Gastroesophageal sphincter (tissue), 4 donors: ENCODE data around the gene HS1BP3. TPM values are rescaled to one million over a fixed set of nuclear protein-coding genes. Genes with fewer than 3 reads are reported as not detected.
A peak's percentile ranks its signal among the peaks of the same experiment; 100 is the strongest.

Source experiments
- ATAC-seq: fragments of 150-250 bp; one replicate; pipeline ENCODE4 v1.9.1; 2016; ENCODE audit warnings: mild to moderate bottlenecking, moderate library complexity
- H3K27ac ChIP-seq, 4 donors: fragments of 200-600 bp; sonication (generic) in 3 of 4; 1 replicate in 3 of 4; 2 replicates in 1 of 4; pipeline ENCODE4 v1.5.1; 2016 to 2019
- H3K27me3 ChIP-seq: fragments of 200-600 bp; sonication (generic); one replicate; pipeline ENCODE4 v1.5.1; 2019
- H3K36me3 ChIP-seq, 2 donors: fragments of 200-600 bp; sonication (generic); one replicate each; pipeline ENCODE4 v1.5.1; 2019; ENCODE audit warnings: control low read depth in 1 of 2
- H3K4me1 ChIP-seq, 3 donors: fragments of 200-600 bp; sonication (generic); 1 replicate in 2 of 3; 2 replicates in 1 of 3; pipeline ENCODE4 v1.5.1; 2016 to 2019; ENCODE audit warnings: control low read depth in 2 of 3
- H3K4me3 ChIP-seq, 2 donors: fragments of 200-600 bp; sonication (generic); one replicate each; pipeline ENCODE4 v1.5.1; 2019; ENCODE audit warnings: mild to moderate bottlenecking in 1 of 2, moderate library complexity in 1 of 2
- H3K9me3 ChIP-seq, 3 donors: fragments of 200-600 bp; sonication (generic); one replicate each; pipeline ENCODE4 v1.5.1; 2017 to 2019; ENCODE audit warnings: control low read depth in 2 of 3
- EP300 ChIP-seq: sonication (generic); formaldehyde crosslinking; IDR thresholded peaks from one replicate; pipeline ENCODE4 v1.6.1; 2017; ENCODE audit warnings: antibody characterized with exemption, mild to moderate bottlenecking
- POLR2A ChIP-seq, 2 donors: fragments of 450-650 bp; IDR thresholded peaks; one replicate each; pipeline ENCODE4 v1.6.1; 2017; ENCODE audit warnings: antibody characterized with exemption in 2 of 2, mild to moderate bottlenecking in 2 of 2, moderate library complexity in 1 of 2
- POLR2AphosphoS5 ChIP-seq: sonication (generic); formaldehyde crosslinking; IDR thresholded peaks from one replicate; pipeline ENCODE4 v1.6.1; 2017; ENCODE audit warnings: antibody characterized with exemption
- WGBS, 2 donors: methylation state at CpG; one replicate each; pipeline ENCODE4 v1.1.5; 2018; ENCODE audit warnings: low coverage in 1 of 2; 5-methylcytosine and 5-hydroxymethylcytosine counted together
- total RNA-seq, 4 donors: library from RNA; depleted of rRNA; stranded (reverse); fragments of >200 nt; gene quantifications; one replicate each; pipeline ENCODE4 v1.1.0, GENCODE V29; 2016
- TF ChIP-seq, protein P1 (sequence below), 4 experiments: fragments of 200-600 bp in 2 of 4; fragments of 450-650 bp in 2 of 4; sonication (generic) in 1 of 4; IDR thresholded peaks; one replicate each; pipeline ENCODE4 v1.5.1; 2017 to 2019; ENCODE audit warnings: antibody characterized with exemption in 4 of 4, mild to moderate bottlenecking in 2 of 4, moderate library complexity in 2 of 4

Gene HS1BP3
- total RNA-seq, 4 donors from 2014 or later = 42.8 to 89.1 (median 61.4) TPM

DNA sequence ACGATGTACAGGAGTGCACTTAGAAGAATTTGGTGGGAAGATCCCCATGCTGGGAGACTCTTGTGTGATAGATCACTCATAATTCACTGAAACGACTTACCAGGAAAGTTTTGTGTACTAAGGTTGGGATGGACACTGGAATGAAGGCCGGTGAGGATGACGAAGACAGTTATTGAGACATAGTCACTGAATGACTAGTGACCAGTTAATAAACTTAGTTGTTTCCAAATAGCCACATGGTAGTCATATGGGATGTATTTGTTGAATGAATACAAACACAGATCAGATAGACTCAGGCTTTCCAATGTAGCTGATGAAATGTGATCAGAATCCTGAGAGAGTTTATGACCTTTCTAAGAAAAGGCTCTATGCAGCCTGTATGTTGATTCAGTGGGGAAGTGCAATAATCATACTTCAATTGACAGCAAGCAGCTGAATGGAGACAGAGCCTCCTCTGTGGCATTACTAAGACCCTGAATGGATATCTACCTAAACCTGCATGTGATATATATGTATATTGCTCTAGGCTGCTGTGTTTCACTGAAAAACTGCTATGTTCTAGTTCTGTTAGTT lies 36.4 kb upstream of the HS1BP3 start:
- WGBS, 2 donors = 96 to 100% methylated on average over 2 to 4 of the region's 4 CpGs
- TF ChIP-seq POLR2A (IDR thresholded peaks at IDR 0.05) = no peak
- no peak for TF ChIP-seq EP300
- TF ChIP-seq, protein P1, sequence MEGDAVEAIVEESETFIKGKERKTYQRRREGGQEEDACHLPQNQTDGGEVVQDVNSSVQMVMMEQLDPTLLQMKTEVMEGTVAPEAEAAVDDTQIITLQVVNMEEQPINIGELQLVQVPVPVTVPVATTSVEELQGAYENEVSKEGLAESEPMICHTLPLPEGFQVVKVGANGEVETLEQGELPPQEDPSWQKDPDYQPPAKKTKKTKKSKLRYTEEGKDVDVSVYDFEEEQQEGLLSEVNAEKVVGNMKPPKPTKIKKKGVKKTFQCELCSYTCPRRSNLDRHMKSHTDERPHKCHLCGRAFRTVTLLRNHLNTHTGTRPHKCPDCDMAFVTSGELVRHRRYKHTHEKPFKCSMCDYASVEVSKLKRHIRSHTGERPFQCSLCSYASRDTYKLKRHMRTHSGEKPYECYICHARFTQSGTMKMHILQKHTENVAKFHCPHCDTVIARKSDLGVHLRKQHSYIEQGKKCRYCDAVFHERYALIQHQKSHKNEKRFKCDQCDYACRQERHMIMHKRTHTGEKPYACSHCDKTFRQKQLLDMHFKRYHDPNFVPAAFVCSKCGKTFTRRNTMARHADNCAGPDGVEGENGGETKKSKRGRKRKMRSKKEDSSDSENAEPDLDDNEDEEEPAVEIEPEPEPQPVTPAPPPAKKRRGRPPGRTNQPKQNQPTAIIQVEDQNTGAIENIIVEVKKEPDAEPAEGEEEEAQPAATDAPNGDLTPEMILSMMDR (IDR thresholded peaks at IDR 0.05) = no peak
- no peak for TF ChIP-seq POLR2AphosphoS5
- ATAC-seq = no peak
- Histone ChIP-seq H3K4me3 (no peak overlapping the region), H3K4me1 (no peaks in the 10 kb centered on the region), H3K36me3 (peaks cover 0 to 61% of the 10 kb centered on the region in 2 donors), H3K9me3 (no peaks in the 10 kb centered on the region), H3K27ac (no peak overlapping the region), H3K27me3 (no peaks in the 10 kb centered on the region)

DNA sequence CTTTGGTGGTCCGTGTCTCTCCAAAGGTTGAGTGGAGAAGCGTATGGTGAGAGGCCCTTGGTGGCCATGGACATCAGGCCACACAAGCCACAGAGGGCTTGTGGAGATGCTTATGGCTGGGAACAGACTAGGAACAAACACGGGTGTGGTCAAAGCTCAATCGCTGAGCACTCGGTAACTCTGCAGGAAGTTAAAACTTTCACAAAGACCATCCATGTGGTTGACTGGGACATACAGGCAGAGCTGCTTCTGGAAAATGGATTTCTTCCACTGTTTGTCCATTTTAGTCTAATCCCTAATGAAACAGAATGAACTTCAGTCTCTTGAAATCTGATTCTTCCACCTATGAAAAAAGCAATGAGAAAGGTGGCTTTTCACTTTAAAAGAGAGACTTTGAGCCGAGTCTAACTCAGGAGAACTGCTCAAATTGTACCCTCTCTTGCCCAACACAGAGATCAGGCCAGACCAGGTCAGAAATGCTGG lies 33.7 kb upstream of the HS1BP3 start:
- TF ChIP-seq POLR2A (IDR thresholded peaks at IDR 0.05) (no peak), POLR2AphosphoS5 (no peak)
- WGBS, 2 donors = 93% methylated on average over 5 of the region's 6 CpGs
- Histone ChIP-seq H3K27ac (no peak overlapping the region), H3K4me1 (no peaks in the 10 kb centered on the region), H3K4me3 (no peak overlapping the region), H3K36me3 (peaks cover 0 to 79% of the 10 kb centered on the region in 2 donors), H3K9me3 (no peaks in the 10 kb centered on the region), H3K27me3 (no peaks in the 10 kb centered on the region)
- no peak for ATAC-seq

DNA sequence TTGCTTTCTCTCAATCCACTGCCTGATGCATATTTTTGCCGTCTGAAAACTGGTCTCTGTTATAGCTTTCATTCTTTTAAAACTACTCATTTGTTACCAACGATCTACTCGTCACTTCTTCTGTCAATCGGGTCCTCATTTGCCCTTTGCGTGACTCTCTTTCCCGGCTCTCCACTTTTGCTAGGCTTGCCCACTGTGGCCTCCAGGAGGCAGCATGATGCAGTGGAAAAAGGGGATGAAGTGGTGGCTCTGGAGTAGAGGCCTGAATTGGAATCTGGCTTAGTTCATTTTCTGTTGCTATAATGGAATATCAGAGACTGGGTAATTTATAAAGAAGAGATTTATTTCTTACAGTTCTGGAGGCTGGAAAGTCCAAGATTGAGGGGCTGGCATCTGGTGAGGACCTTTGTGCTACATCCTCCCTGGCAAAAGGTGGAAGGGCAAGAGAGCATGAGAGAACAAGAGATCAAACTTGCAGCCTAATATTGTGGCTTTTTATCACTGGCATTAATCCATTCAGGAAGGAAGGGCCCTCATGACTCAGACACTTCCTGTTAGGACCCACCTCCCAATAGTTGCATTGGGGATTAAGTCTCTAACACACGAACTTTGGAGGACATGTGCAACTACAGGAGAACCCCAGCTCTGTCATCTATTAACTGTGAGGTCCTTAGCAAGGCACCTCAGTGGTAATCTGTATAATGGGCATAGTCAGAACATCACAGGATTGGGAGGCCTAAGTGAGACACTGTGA lies 31.4 kb upstream of the HS1BP3 start:
- Histone ChIP-seq H3K4me3 (no peak overlapping the region), H3K36me3 (peaks cover 0 to 65% of the 10 kb centered on the region in 2 donors), H3K27me3 (no peaks in the 10 kb centered on the region), H3K4me1 (peaks cover 0 to 15% (median 0%) of the 10 kb centered on the region in 3 donors), H3K27ac (no peak overlapping the region), H3K9me3 (no peaks in the 10 kb centered on the region)
- WGBS, 2 donors = 68 to 84% methylated on average over 5 to 6 of the region's 7 CpGs
- ATAC-seq = no peak
- TF ChIP-seq POLR2AphosphoS5 (no peak), POLR2A (IDR thresholded peaks at IDR 0.05) (no peak)
- TF ChIP-seq, protein P1 (IDR thresholded peaks at IDR 0.05) = peak in 3 of 4 experiments; percentile 15 to 40 (median 34)

DNA sequence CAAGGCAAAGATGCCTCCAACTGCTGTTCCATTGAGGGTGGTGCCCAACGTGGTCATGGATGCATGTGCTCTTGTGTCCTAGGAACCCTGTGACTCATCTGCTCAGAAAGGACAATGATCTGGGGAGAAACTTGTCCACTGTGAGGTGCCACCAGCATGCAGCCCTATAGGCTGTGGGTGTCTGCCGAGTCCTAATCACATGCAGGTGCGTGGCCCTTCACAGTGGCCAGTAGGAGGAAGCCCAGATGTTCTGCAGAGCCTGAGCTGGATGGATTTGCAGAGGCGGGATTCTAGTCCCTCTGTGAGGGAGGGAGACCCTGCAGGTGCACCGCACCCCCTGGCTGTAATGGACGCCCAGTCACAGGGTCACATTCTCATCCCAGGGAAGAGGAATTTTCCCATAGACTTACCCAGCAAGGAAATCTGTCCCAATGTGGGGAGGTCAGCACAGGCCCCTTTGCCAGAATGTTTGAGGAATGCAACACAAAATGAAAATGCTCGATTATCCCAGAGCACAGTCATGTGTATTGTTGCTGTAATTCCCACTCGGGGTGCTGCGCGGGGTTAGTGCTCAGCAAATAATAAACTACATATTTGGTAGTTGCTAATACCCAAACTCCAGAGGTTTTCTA lies 30.0 kb upstream of the HS1BP3 start:
- peaks cover 0 to 50% of the 10 kb centered on the region in 2 donors for H3K36me3 ChIP-seq
- H3K27me3 ChIP-seq = no peaks in the 10 kb centered on the region
- H3K9me3 ChIP-seq = no peaks in the 10 kb centered on the region
- H3K27ac ChIP-seq = no peak overlapping the region
- TF ChIP-seq POLR2AphosphoS5 (no peak), POLR2A (IDR thresholded peaks at IDR 0.05) (no peak), EP300 (no peak)
- TF ChIP-seq, protein P1 (IDR thresholded peaks at IDR 0.05) = no peak
- H3K4me1 ChIP-seq = peaks cover 0 to 25% (median 0%) of the 10 kb centered on the region in 3 donors
- ATAC-seq = no peak
- no peak overlapping the region for H3K4me3 ChIP-seq
- 74 to 95% methylated on average over 6 to 7 of the region's 10 CpGs for WGBS, 2 donors

DNA sequence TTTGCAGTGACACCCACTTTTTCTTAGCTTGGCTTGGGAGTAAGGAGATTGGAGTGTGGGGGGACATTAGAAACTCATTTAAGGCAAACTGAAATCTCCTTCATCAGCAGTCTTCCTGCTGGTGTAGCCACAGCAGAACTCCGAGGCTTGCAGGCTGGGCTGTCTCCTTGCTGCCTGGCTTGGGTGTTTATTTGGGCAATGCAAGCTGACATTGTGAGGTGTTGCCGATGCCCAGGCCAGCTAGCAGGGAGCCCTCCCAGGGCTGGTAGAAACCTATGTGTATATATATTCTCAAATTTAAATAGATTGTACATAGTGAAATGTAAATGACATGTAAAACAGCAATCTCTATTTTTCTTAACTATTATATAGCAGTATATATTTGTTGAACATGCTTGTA lies 27.9 kb upstream of the HS1BP3 start:
- no peaks in the 10 kb centered on the region for H3K9me3 ChIP-seq
- TF ChIP-seq POLR2AphosphoS5 (no peak), POLR2A (IDR thresholded peaks at IDR 0.05) (no peak), EP300 (no peak)
- TF ChIP-seq, protein P1 (IDR thresholded peaks at IDR 0.05) = no peak
- H3K4me3 ChIP-seq = no peak overlapping the region
- H3K27ac ChIP-seq = no peak overlapping the region
- H3K27me3 ChIP-seq = peaks cover 8% of the 10 kb centered on the region
- H3K36me3 ChIP-seq = peaks cover 0 to 36% of the 10 kb centered on the region in 2 donors
- 78 to 79% methylated on average over 1 to 2 of the region's 2 CpGs for WGBS, 2 donors
- no peak for ATAC-seq
- peaks cover 0 to 45% (median 0%) of the 10 kb centered on the region in 3 donors for H3K4me1 ChIP-seq
